HCT116 (cell line): ENCODE data around the gene TMEM44. TPM values are rescaled to one million over a fixed set of nuclear protein-coding genes. Genes with fewer than 3 reads are reported as not detected.

Experiments used
- ATAC-seq: fragments of 200-7000 bp; cut with Tn5 transposase; 2 replicates; pipeline ENCODE4 v1.9.1; 2020; ENCODE audit warnings: mild to moderate bottlenecking, moderate library complexity
- BruUV-seq: library from RNA; stranded (reverse); fragments of 400-500 nt; replicated peaks from 2 replicates; lab custom pipeline; 2021; lab: Mats Ljungman, UMichigan
- CTCF ChIA-PET: fragments of 300-600 bp; sonication (Branson Sonifier 250); formaldehyde crosslinking; loops from one replicate; lab custom pipeline; 2021; ENCODE audit warnings: antibody characterized with exemption; lab: Charles Lee
- POLR2A ChIA-PET: fragments of 300-600, 350-600 bp; sonication (Branson Sonifier 250); formaldehyde crosslinking; loops from one replicate; lab custom pipeline; 2021; ENCODE audit warnings: antibody characterized with exemption; lab: Charles Lee
- RAD21 ChIA-PET, 2 experiments: fragments of 300-600 bp; sonication (Branson Sonifier 250); formaldehyde crosslinking; loops; one replicate each; lab custom pipeline; 2023; ENCODE audit warnings: low total read pairs in 2 of 2; ENCODE audit not compliant: uncharacterized antibody in 2 of 2, unreplicated experiment in 2 of 2, low non-redundant PET in 1 of 2; lab: Charles Lee
- DNase-seq: peaks from one replicate; pipeline ENCODE4 v3.0.0-alpha.2; 2010; ENCODE audit warnings: low read depth, low spot score
- H2AFZ ChIP-seq: fragments of 200-600 bp; shearing (Covaris generic), sonication (generic); 2 replicates; pipeline ENCODE4 v1.6.1; 2017; ENCODE audit warnings: low read depth, mixed run types, mixed read lengths, antibody characterized with exemption, low read length; ENCODE audit not compliant: poor library complexity, severe bottlenecking
- H3K27ac ChIP-seq: 2 replicates; pipeline ENCODE4 v1.5.1; 2012; ENCODE audit warnings: low read depth, low read length
- H3K27me3 ChIP-seq: fragments of 200-600 bp; sonication (generic); 2 replicates; pipeline ENCODE4 v1.6.1; 2016; ENCODE audit warnings: mixed run types, low read length, mixed read lengths; ENCODE audit not compliant: insufficient read depth
- H3K36me3 ChIP-seq, 2 experiments: fragments of 200-500 bp in 1 of 2; fragments of 200-600 bp in 1 of 2; sonication (Bioruptor generic) in 1 of 2; sonication (generic) in 1 of 2; 2 replicates each; pipeline versions ENCODE4 v1.5.1 to v1.6.1; 2014 to 2016; ENCODE audit warnings: low read length in 2 of 2, inconsistent platforms in 1 of 2, mixed read lengths in 1 of 2, mixed run types in 1 of 2; ENCODE audit not compliant: insufficient read depth in 2 of 2, control insufficient read depth in 1 of 2
- H3K4me1 ChIP-seq, 2 experiments: fragments of 200-600 bp in 1 of 2; sonication (generic) in 1 of 2; 2 replicates each; pipeline versions ENCODE4 v1.5.1 to v1.6.1; 2012 to 2017; ENCODE audit warnings: low read length in 2 of 2, inconsistent platforms in 1 of 2, mild to moderate bottlenecking in 1 of 2, mixed read lengths in 1 of 2, mixed run types in 1 of 2, moderate library complexity in 1 of 2; ENCODE audit not compliant: insufficient read depth in 2 of 2, control insufficient read depth in 1 of 2
- H3K4me2 ChIP-seq: fragments of 200-600 bp; sonication (generic); 2 replicates; pipeline ENCODE4 v1.6.1; 2017; ENCODE audit warnings: mixed run types, low read length, mixed read lengths
- H3K4me3 ChIP-seq, 2 experiments: fragments of 200-600 bp in 1 of 2; sonication (generic) in 1 of 2; replicated peaks in 1 of 2; 2 replicates each; pipeline ENCODE4 v1.5.1; 2011 to 2016; ENCODE audit warnings: low read length in 2 of 2, control low read depth in 1 of 2, low read depth in 1 of 2, mild to moderate bottlenecking in 1 of 2, mixed read lengths in 1 of 2, mixed run types in 1 of 2
- H3K79me2 ChIP-seq: fragments of 200-600 bp; sonication (generic); 2 replicates; pipeline ENCODE4 v1.6.1; 2017; ENCODE audit warnings: mild to moderate bottlenecking, mixed run types, low read length, moderate library complexity, mixed read lengths; ENCODE audit not compliant: insufficient read depth
- H3K9ac ChIP-seq: fragments of 200-600 bp; sonication (generic); 2 replicates; pipeline ENCODE4 v1.6.1; 2016; ENCODE audit warnings: low read length, mixed read lengths
- H3K9me2 ChIP-seq: fragments of 200-600 bp; sonication (generic), shearing (Covaris generic); 2 replicates; pipeline ENCODE4 v1.6.1; 2017; ENCODE audit warnings: mixed run types, mild to moderate bottlenecking, moderate library complexity; ENCODE audit not compliant: insufficient read depth
- H3K9me3 ChIP-seq, 2 experiments: fragments of 200-500 bp in 1 of 2; fragments of 200-600 bp in 1 of 2; sonication (Bioruptor generic) in 1 of 2; sonication (generic) in 1 of 2; 2 replicates each; pipeline ENCODE4 v1.6.1; 2014 to 2017; ENCODE audit warnings: low read length in 2 of 2, mixed read lengths in 2 of 2, inconsistent platforms in 1 of 2, low read depth in 1 of 2, mild to moderate bottlenecking in 1 of 2, mixed run types in 1 of 2, moderate library complexity in 1 of 2; ENCODE audit not compliant: control insufficient read depth in 1 of 2, insufficient read depth in 1 of 2
- H4K20me1 ChIP-seq: fragments of 200-600 bp; sonication (generic), shearing (Covaris generic); 2 replicates; pipeline ENCODE4 v1.6.1; 2017; ENCODE audit warnings: mixed run types, mild to moderate bottlenecking, moderate library complexity; ENCODE audit not compliant: insufficient read depth
- ATF3 ChIP-seq: IDR thresholded peaks from 2 replicates; pipeline ENCODE4 v1.6.1; 2012
- CBX3 ChIP-seq: IDR thresholded peaks from 2 replicates; pipeline ENCODE4 v1.6.1; 2012; ENCODE audit warnings: low read depth
- ELF1 ChIP-seq: IDR thresholded peaks from 2 replicates; pipeline ENCODE4 v1.6.1; 2012; ENCODE audit warnings: low read depth, borderline replicate concordance
- EZH2phosphoT487 ChIP-seq: fragments of 200-600 bp; IDR thresholded peaks from 2 replicates; pipeline ENCODE4 v1.6.1; 2018; ENCODE audit warnings: antibody characterized with exemption, borderline replicate concordance
- FOSL1 ChIP-seq: IDR thresholded peaks from 2 replicates; pipeline ENCODE4 v1.6.1; 2012; ENCODE audit warnings: low read depth
- JUND ChIP-seq: IDR thresholded peaks from 2 replicates; pipeline ENCODE4 v1.6.1; 2012
- SRF ChIP-seq: IDR thresholded peaks from 2 replicates; pipeline ENCODE4 v1.6.1; 2012; ENCODE audit warnings: low read depth
- TCF7L2 ChIP-seq: IDR thresholded peaks from 2 replicates; pipeline ENCODE4 v1.7.0; 2011; ENCODE audit warnings: borderline replicate concordance, inconsistent platforms; ENCODE audit not compliant: insufficient read depth, insufficient read length; ENCODE audit errors: extremely low read depth
- YY1 ChIP-seq: IDR thresholded peaks from 2 replicates; pipeline ENCODE4 v1.6.1; 2011; ENCODE audit warnings: low read length, low read depth, moderate library complexity, mild to moderate bottlenecking; ENCODE audit not compliant: insufficient replicate concordance; ENCODE audit errors: extremely low read depth
- ZFX ChIP-seq: fragments of 450-650 bp; IDR thresholded peaks from 2 replicates; pipeline ENCODE4 v1.6.1; 2017
- ZNF274 ChIP-seq: fragments of 200-500 bp; sonication (Bioruptor generic); IDR thresholded peaks from 2 replicates; pipeline ENCODE4 v1.6.1; 2014; ENCODE audit warnings: mild to moderate bottlenecking, low read depth, low read length, inconsistent platforms
- intact Hi-C: fragments of 100-400 bp; cut with micrococcal nuclease; formaldehyde crosslinking; loops from 2 replicates; pipeline ENCODE4 v1.10.0; 2022
- total RNA-seq: library from RNA; stranded (reverse); gene quantifications from one replicate; pipeline ENCODE4 v1.2.1, GENCODE V29; 2021; ENCODE audit not compliant: unreplicated experiment
- TF ChIP-seq, protein P1 (sequence below): IDR thresholded peaks from 2 replicates; pipeline ENCODE4 v1.6.1; 2011; ENCODE audit warnings: mild to moderate bottlenecking, low read length, moderate library complexity; ENCODE audit not compliant: insufficient replicate concordance; ENCODE audit errors: extremely low read depth
- TF ChIP-seq, protein P2 (sequence below): IDR thresholded peaks from 2 replicates; pipeline ENCODE4 v1.6.1; 2012
- TF ChIP-seq, protein P3 (sequence below), 3 experiments: fragments of 200-600 bp in 1 of 3; sonication (generic) in 1 of 3; IDR thresholded peaks in 2 of 3; conservative IDR thresholded peaks in 1 of 3; 2 replicates each; pipeline ENCODE4 v1.5.1; 2012 to 2017; ENCODE audit warnings: low read depth in 2 of 3, low read length in 2 of 3, antibody characterized with exemption in 1 of 3, borderline replicate concordance in 1 of 3, control low read depth in 1 of 3, mild to moderate bottlenecking in 1 of 3, mixed read lengths in 1 of 3, mixed run types in 1 of 3, moderate library complexity in 1 of 3; ENCODE audit not compliant: insufficient read depth in 1 of 3

The TMEM44 gene
- total RNA-seq, 1 experiment from 2014 or later: 30.3 TPM

DNA sequence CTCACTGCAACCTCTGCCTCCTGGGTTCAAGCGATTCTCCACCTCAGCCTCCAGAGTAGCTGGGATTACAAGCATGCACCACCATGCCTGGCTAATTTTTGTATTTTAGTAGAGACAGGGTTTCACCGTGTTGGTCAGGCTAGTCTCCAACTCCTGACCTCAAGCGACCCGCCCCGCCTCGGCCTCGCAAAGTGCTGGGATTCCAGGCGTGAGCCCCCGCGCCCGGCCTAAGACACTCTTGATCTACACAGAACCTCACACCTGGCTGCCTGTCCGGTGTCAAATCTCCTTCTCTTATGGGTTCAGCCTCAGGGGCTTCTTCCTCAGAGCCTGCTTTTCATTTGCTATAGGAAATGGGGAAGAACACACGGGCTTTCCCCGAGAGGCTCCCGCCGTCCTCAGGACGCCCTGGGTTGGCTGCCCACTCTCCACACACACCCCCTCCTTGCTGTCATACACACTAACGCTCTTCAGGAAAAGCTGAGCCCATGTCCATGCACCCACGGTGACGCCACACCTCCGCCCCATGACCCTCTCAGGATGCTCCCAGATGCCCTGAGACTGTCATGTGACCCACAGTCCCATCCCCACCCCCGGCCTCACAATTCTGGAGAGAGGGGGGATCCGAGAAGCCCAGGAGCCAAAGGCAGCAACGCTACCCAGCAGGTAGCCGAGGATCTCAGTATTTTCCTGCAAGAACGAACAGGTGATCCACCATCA, 10.4 kb downstream of the TMEM44 start:
- intact Hi-C loops: no loop called here
- H3K36me3 ChIP-seq: peaks cover 2 to 8% of the 10 kb centered on the region in 2 experiments; a peak in 2 of 4 replicates
- no peaks in the 10 kb centered on the region for H3K9me3 ChIP-seq
- no peak overlapping the region for H2AFZ ChIP-seq
- TF ChIP-seq, protein P1, sequence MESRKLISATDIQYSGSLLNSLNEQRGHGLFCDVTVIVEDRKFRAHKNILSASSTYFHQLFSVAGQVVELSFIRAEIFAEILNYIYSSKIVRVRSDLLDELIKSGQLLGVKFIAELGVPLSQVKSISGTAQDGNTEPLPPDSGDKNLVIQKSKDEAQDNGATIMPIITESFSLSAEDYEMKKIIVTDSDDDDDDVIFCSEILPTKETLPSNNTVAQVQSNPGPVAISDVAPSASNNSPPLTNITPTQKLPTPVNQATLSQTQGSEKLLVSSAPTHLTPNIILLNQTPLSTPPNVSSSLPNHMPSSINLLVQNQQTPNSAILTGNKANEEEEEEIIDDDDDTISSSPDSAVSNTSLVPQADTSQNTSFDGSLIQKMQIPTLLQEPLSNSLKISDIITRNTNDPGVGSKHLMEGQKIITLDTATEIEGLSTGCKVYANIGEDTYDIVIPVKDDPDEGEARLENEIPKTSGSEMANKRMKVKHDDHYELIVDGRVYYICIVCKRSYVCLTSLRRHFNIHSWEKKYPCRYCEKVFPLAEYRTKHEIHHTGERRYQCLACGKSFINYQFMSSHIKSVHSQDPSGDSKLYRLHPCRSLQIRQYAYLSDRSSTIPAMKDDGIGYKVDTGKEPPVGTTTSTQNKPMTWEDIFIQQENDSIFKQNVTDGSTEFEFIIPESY: no peak
- TF ChIP-seq, protein P2, sequence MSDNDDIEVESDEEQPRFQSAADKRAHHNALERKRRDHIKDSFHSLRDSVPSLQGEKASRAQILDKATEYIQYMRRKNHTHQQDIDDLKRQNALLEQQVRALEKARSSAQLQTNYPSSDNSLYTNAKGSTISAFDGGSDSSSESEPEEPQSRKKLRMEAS: no peak
- TF ChIP-seq EZH2phosphoT487 (no peak), ZFX (no peak), ATF3 (no peak), FOSL1 (no peak), TCF7L2 (no peak), YY1 (no peak), SRF (no peak), JUND (no peak), ELF1 (no peak), ZNF274 (no peak), CBX3 (no peak)
- TF ChIP-seq, protein P3, sequence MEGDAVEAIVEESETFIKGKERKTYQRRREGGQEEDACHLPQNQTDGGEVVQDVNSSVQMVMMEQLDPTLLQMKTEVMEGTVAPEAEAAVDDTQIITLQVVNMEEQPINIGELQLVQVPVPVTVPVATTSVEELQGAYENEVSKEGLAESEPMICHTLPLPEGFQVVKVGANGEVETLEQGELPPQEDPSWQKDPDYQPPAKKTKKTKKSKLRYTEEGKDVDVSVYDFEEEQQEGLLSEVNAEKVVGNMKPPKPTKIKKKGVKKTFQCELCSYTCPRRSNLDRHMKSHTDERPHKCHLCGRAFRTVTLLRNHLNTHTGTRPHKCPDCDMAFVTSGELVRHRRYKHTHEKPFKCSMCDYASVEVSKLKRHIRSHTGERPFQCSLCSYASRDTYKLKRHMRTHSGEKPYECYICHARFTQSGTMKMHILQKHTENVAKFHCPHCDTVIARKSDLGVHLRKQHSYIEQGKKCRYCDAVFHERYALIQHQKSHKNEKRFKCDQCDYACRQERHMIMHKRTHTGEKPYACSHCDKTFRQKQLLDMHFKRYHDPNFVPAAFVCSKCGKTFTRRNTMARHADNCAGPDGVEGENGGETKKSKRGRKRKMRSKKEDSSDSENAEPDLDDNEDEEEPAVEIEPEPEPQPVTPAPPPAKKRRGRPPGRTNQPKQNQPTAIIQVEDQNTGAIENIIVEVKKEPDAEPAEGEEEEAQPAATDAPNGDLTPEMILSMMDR (IDR thresholded peaks at IDR 0.05 in 2 of 3, conservative IDR thresholded peaks at IDR 0.05 in 1 of 3; ENCODE audit: borderline replicate concordance in 1 of 3, insufficient read depth in 1 of 3, low read depth in 2 of 3, low read length in 2 of 3): no peak
- TF ChIP-seq, all 23 proteins: peak for 0
- H3K79me2 ChIP-seq: no peaks in the 10 kb centered on the region
- DNase-seq: no peak
- ChIA-PET CTCF (no interaction called here), RAD21 (no interaction called here), POLR2A (no interaction called here)
- no TSS peak for BruUV-seq
- H3K9ac ChIP-seq: no peak overlapping the region
- H3K27ac ChIP-seq: no peak overlapping the region
- H3K9me2 ChIP-seq: no peaks in the 10 kb centered on the region
- no peak overlapping the region for H3K4me3 ChIP-seq
- no peak overlapping the region for H3K4me2 ChIP-seq
- no peak for ATAC-seq
- H3K4me1 ChIP-seq: no peaks in the 10 kb centered on the region
- no peaks in the 10 kb centered on the region for H4K20me1 ChIP-seq
- no peaks in the 10 kb centered on the region for H3K27me3 ChIP-seq
